Fibroblast of peridontal ligament (primary cell): ENCODE data around the gene IFNL3.
A peak's percentile ranks its signal among the peaks of the same experiment; 100 is the strongest.
"Not testable (repeated sequence)": the region's sequence is repeated elsewhere in the genome, so short reads cannot be mapped to it uniquely, and the experiment has no call there.

Experiments used
- DNase-seq: peaks from one replicate; pipeline ENCODE4 v3.0.0-alpha.2; 2010; ENCODE audit errors: extremely low read depth

IFNL3 gene

GRCh38 chr19:39218230-39219007 lies 26.4 kb downstream of the IFNL3 start:
- DNase-seq: no peak

GRCh38 chr19:39217094-39217493 lies 27.7 kb downstream of the IFNL3 start:
- DNase-seq: no peak

- DNase-seq: not testable (repeated sequence)
Observed at GRCh38 chr19:39215323-39215722, 29.5 kb downstream of the IFNL3 start.

- no peak for DNase-seq
Observed at GRCh38 chr19:39212375-39212742, 32.4 kb downstream of the IFNL3 start.

- peak; percentile 7 for DNase-seq
Observed at GRCh38 chr19:39211731-39212374, 33.0 kb downstream of the IFNL3 start.

- no peak for DNase-seq
Observed at GRCh38 chr19:39209196-39209595, 35.6 kb downstream of the IFNL3 start.

GRCh38 chr19:39208175-39208795 lies 36.5 kb downstream of the IFNL3 start:
- DNase-seq: no peak

- DNase-seq: no peak
Observed at GRCh38 chr19:39207293-39207836, 37.4 kb downstream of the IFNL3 start.

GRCh38 chr19:39206122-39206521 lies 38.7 kb downstream of the IFNL3 start:
- DNase-seq: no peak

GRCh38 chr19:39205449-39205764 lies 39.4 kb downstream of the IFNL3 start:
- DNase-seq: no peak

GRCh38 chr19:39203372-39204341 lies 41.1 kb downstream of the IFNL3 start, which contains the start of gene SYCN:
SYCN (minus strand) TSS chr19:39204263; CDS start chr19:39204254, 9 bp downstream.
- DNase-seq: no peak

- DNase-seq: no peak
Observed at GRCh38 chr19:39202998-39203355, 41.8 kb downstream of the IFNL3 start.

GRCh38 chr19:39200803-39201115 lies 44.0 kb downstream of the IFNL3 start:
- DNase-seq: no peak

- no peak for DNase-seq
Observed at GRCh38 chr19:39200066-39200802, 44.6 kb downstream of the IFNL3 start.

GRCh38 chr19:39199025-39199424 lies 45.8 kb downstream of the IFNL3 start:
- DNase-seq: peak; percentile 36

- no peak for DNase-seq
Observed at GRCh38 chr19:39197808-39198207, 47.0 kb downstream of the IFNL3 start.

GRCh38 chr19:39196860-39197562 lies 47.8 kb downstream of the IFNL3 start, which contains the start of gene NCCRP1:
NCCRP1 (plus strand) TSS chr19:39196964; CDS start chr19:39196983, 19 bp downstream.
- no peak for DNase-seq

- no peak for DNase-seq
Observed at GRCh38 chr19:39196320-39196719, 48.5 kb downstream of the IFNL3 start.

GRCh38 chr19:39195755-39196154 lies 49.1 kb downstream of the IFNL3 start:
- no peak for DNase-seq

- DNase-seq: no peak
Observed at GRCh38 chr19:39194832-39195542, 49.8 kb downstream of the IFNL3 start.
